Immature natural killer cell (primary cell): Measurements from ENCODE around the gene RARS1. TPM values are rescaled to one million over a fixed set of nuclear protein-coding genes. Genes with fewer than 3 reads are reported as not detected.

Experiments
- DNase-seq, 3 donors: peaks; one replicate each; pipeline ENCODE4 v3.0.0; 2022; ENCODE audit warnings: mixed read lengths in 1 of 3
- H3K27ac Mint-ChIP-seq, 6 donors: one replicate each; pipeline ENCODE4 v1.8.0; 2020; ENCODE audit warnings: mixed read lengths in 6 of 6, mild to moderate bottlenecking in 5 of 6, inconsistent platforms in 4 of 6, moderate library complexity in 3 of 6
- H3K27me3 Mint-ChIP-seq, 3 donors: one replicate each; pipeline ENCODE4 v1.8.0; 2020 to 2021; ENCODE audit warnings: low read depth in 3 of 3, mild to moderate bottlenecking in 3 of 3, mixed read lengths in 3 of 3, moderate library complexity in 3 of 3, inconsistent platforms in 1 of 3
- H3K36me3 Mint-ChIP-seq, 3 donors: one replicate each; pipeline ENCODE4 v1.8.0; 2020; ENCODE audit warnings: mixed read lengths in 3 of 3, inconsistent platforms in 2 of 3, mild to moderate bottlenecking in 2 of 3
- H3K4me1 Mint-ChIP-seq, 2 donors: one replicate each; pipeline ENCODE4 v1.8.0; 2020; ENCODE audit warnings: inconsistent platforms in 2 of 2, mild to moderate bottlenecking in 2 of 2, mixed read lengths in 2 of 2, moderate library complexity in 1 of 2
- H3K4me3 Mint-ChIP-seq, 5 donors: one replicate each; pipeline ENCODE4 v1.8.0; 2020; ENCODE audit warnings: mild to moderate bottlenecking in 5 of 5, mixed read lengths in 5 of 5, inconsistent platforms in 3 of 5, moderate library complexity in 3 of 5
- H3K9me3 Mint-ChIP-seq, 6 donors: one replicate each; pipeline ENCODE4 v1.8.0; 2020; ENCODE audit warnings: mild to moderate bottlenecking in 6 of 6, mixed read lengths in 6 of 6, inconsistent platforms in 4 of 6, moderate library complexity in 3 of 6
- polyA plus RNA-seq, 3 donors: library from polyadenylated mRNA; unstranded; fragments of 300-500 nt; fragmentation: Illumina TruSeq; gene quantifications; one replicate each; pipeline ENCODE4 v1.2.3, GENCODE V29; 2021

Gene RARS1
- polyA plus RNA-seq, 3 donors from 2014 or later, result 9.7 to 18.8 (median 16.9) TPM

DNA sequence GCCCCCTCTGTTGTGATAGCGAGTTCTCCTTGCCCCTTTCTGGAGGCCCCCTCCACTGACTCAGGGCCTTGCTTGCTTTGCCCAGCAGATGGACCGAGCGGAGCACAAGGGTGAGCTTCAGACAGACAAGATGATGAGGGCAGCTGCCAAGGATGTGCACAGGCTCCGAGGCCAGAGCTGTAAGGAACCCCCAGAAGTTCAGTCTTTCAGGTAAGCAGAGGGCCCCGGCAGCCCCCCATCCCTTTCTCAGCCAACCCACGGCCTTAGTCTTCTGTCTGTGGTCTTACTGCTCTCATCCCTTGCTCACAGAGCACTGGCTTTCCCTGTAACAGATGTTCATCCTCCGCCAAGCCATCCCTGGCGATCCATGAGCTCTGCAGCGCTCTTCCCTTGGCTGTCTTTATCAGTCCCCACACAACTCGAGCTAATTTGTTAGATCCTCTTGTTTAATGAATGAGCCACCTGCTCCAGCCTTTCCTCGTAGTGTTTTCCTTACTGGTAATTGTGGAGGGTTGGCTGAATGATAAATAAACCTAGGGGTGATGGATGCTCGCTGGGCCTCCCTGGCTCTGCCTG lies 18.4 kb upstream of the RARS1 start:
- DNase-seq, result no peak
- Mint-ChIP-seq H3K4me1 (no peaks in the 10 kb centered on the region), H3K4me3 (no peak overlapping the region), H3K9me3 (no peaks in the 10 kb centered on the region), H3K27ac (no peak overlapping the region), H3K36me3 (no peaks in the 10 kb centered on the region), H3K27me3 (peaks cover 0 to 3% (median 0%) of the 10 kb centered on the region in 3 donors)

DNA sequence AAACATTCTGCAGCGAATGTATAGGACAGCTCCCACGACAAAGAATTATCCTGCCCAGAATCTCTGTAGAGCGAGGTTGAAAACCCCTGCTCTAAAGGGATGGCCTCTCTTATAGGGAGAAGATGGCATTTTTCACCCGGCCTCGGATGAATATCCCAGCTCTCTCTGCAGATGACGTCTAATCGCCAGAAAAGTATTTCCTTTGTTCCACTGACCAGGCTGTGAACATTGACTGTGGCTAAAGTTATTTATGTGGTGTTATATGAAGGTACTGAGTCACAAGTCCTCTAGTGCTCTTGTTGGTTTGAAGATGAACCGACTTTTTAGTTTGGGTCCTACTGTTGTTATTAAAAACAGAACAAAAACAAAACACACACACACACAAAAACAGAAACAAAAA lies 17.4 kb upstream of the RARS1 start:
- Mint-ChIP-seq H3K36me3 (no peaks in the 10 kb centered on the region), H3K27me3 (peaks cover 0 to 3% (median 3%) of the 10 kb centered on the region in 3 donors), H3K9me3 (no peaks in the 10 kb centered on the region), H3K4me1 (no peaks in the 10 kb centered on the region), H3K27ac (no peak overlapping the region), H3K4me3 (no peak overlapping the region)
- DNase-seq, result no peak

DNA sequence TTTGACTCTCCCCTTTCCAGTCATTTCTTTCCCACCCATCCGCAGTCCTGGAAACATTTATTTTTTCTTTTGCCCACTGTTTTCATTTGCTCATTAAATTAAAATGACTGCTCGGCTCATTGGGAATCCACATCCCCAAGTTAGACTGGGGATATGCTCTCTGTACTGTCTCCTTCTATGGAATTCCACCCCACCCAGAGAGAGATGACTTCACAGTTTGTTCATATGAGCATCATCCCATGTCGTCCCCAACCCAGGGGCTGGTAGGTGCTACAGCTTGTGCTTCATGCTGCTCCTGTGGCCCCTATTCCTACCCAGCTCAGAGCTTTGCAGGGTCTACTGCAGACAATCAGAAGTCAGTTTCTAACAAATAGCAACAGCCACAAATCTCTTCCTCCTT lies 16.5 kb upstream of the RARS1 start:
- DNase-seq, result no peak
- no peaks in the 10 kb centered on the region for H3K4me1 Mint-ChIP-seq
- H3K36me3 Mint-ChIP-seq, result no peaks in the 10 kb centered on the region
- H3K4me3 Mint-ChIP-seq, result no peak overlapping the region
- no peak overlapping the region for H3K27ac Mint-ChIP-seq
- peaks cover 0 to 3% (median 2%) of the 10 kb centered on the region in 3 donors for H3K27me3 Mint-ChIP-seq
- H3K9me3 Mint-ChIP-seq, result no peaks in the 10 kb centered on the region

DNA sequence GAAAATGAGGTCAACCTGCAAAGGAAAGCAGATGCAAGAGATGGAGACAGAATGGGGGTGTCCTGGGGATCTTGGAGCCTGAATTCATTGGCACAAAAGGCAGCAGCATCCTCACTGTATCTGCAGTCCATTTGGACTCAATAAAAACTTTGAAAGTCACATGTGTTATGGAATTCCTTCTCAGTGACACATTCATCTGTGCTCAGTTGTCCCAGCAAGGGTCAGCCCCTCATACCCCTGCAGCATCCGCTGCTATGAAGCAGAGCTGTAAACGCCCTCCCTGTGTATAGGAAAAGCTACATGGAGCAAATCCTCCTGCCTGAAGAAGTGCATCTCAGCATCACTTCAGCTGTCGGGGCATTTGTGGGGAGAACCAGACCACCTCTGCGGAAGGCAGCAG lies 14.5 kb upstream of the RARS1 start:
- DNase-seq, result no peak
- Mint-ChIP-seq H3K4me3 (no peak overlapping the region), H3K27ac (no peak overlapping the region), H3K27me3 (peaks cover 0 to 3% (median 2%) of the 10 kb centered on the region in 3 donors), H3K9me3 (no peaks in the 10 kb centered on the region), H3K4me1 (no peaks in the 10 kb centered on the region), H3K36me3 (no peaks in the 10 kb centered on the region)

DNA sequence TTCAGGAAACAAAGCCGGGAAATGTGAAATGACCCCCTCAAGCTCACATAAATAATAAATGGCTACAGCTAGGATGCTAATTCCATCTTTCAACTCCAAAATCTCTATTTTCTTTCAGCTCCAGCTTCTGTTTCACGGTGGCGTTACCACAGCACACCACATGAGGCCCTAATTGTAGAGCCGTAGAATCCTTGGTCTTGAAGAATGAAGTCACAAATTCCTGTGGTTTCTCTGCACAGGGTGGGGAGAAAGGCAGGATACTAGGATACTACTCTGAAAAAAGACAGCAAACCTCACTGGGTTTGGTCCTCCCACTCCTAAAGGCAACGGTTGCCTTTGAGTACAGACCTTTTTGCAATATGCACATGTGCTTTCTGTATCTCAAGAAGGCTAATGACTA lies 13.9 kb upstream of the RARS1 start:
- Mint-ChIP-seq H3K4me3 (no peak overlapping the region), H3K9me3 (no peaks in the 10 kb centered on the region), H3K27me3 (peaks cover 2 to 3% (median 2%) of the 10 kb centered on the region in 3 donors), H3K4me1 (no peaks in the 10 kb centered on the region), H3K36me3 (no peaks in the 10 kb centered on the region), H3K27ac (no peak overlapping the region)
- DNase-seq, result no peak

DNA sequence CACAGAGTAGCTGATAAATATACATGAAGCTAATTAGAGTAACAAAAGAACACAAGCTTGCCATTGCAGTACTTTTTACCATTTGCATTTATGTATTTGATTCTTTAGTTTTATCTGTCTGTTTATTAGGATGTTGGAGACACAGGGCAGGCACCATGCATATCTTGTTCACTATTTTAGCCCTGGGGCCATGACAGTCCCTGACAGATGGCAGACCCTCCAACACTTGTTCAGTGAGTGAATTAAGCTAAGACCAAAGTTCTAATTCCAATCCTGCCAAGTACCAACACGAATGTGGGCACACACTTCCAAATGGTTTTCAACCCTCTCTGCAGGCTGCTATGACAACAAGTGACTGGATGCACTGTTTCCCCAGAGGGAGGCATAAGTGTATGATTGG lies 12.0 kb upstream of the RARS1 start:
- Mint-ChIP-seq H3K36me3 (no peaks in the 10 kb centered on the region), H3K4me3 (no peak overlapping the region), H3K27ac (no peak overlapping the region), H3K9me3 (no peaks in the 10 kb centered on the region), H3K4me1 (no peaks in the 10 kb centered on the region), H3K27me3 (peaks cover 2 to 7% (median 2%) of the 10 kb centered on the region in 3 donors)
- no peak for DNase-seq

DNA sequence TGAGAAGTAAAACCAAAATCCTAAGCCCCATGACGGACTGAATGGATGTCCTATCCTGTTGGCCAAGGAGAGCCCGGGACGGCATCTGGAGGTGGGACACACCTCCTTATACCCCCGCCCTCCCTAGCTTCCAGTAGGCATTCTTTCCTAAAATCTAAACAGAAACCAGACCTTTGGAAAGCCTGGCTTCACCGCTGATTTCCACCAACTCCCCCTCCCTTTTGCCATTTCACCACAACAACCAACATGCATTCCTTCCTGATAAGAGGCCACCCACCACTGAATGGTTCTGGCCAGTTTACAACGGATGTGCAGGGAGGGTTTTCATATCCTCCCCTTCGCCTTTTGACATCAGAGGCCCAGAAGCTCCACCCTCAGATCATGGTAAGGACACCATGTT lies 9.2 kb upstream of the RARS1 start:
- H3K27ac Mint-ChIP-seq, result no peak overlapping the region
- no peak for DNase-seq

DNA sequence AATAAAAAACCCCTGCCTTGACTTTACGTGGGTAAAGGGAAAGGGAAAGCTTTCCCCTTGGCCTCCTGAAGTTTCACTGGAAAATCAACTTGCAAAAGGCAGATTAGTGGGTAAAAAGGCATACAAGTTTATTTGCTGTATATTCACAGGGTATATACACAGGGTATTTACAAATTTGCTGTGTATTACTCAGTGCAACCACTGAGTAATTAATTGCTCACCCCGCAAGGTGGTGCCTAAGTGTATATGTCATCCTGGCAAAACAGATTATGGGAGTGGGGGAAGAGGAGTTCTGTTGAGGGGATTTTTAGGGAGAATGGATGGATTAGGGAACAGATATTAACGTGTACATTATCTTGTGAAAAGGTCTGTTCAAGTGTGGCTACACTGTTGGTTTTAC lies 7.1 kb upstream of the RARS1 start:
- Mint-ChIP-seq H3K9me3 (no peaks in the 10 kb centered on the region), H3K27ac (no peak overlapping the region), H3K4me3 (no peak overlapping the region), H3K4me1 (no peaks in the 10 kb centered on the region), H3K36me3 (no peaks in the 10 kb centered on the region), H3K27me3 (peaks cover 2 to 5% (median 4%) of the 10 kb centered on the region in 3 donors)
- DNase-seq, result no peak

More for the DNA sequence above, 9.2 kb upstream of the RARS1 start:
- no peaks in the 10 kb centered on the region for H3K9me3 Mint-ChIP-seq
- peaks cover 2 to 7% (median 4%) of the 10 kb centered on the region in 3 donors for H3K27me3 Mint-ChIP-seq
- no peak overlapping the region for H3K4me3 Mint-ChIP-seq
- no peaks in the 10 kb centered on the region for H3K4me1 Mint-ChIP-seq
- no peaks in the 10 kb centered on the region for H3K36me3 Mint-ChIP-seq

DNA sequence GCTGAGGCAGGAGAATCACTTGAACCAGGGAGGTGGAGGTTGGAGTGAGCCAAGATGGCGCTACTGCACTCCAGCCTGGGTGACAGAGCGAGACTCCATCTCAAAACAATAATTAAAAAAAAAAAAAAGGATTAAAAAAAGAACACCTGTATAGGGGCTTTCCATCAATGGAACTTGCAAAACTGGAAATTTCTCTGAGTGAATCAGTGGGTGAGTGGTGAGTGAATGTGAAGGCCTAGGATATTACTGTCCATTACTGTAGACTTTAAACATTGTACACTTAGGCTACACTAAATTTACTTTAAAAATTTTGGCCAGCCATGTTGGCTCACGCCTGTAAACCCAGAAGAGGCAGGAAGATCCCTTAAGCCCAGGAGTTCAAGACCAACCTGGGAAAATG lies 5.7 kb upstream of the RARS1 start:
- no peaks in the 10 kb centered on the region for H3K9me3 Mint-ChIP-seq
- H3K4me3 Mint-ChIP-seq, result no peak overlapping the region
- H3K27me3 Mint-ChIP-seq, result peaks cover 2 to 5% (median 4%) of the 10 kb centered on the region in 3 donors
- H3K27ac Mint-ChIP-seq, result no peak overlapping the region
- H3K4me1 Mint-ChIP-seq, result peaks cover 3 to 8% of the 10 kb centered on the region in 2 donors
- H3K36me3 Mint-ChIP-seq, result no peaks in the 10 kb centered on the region
- no peak for DNase-seq

DNA sequence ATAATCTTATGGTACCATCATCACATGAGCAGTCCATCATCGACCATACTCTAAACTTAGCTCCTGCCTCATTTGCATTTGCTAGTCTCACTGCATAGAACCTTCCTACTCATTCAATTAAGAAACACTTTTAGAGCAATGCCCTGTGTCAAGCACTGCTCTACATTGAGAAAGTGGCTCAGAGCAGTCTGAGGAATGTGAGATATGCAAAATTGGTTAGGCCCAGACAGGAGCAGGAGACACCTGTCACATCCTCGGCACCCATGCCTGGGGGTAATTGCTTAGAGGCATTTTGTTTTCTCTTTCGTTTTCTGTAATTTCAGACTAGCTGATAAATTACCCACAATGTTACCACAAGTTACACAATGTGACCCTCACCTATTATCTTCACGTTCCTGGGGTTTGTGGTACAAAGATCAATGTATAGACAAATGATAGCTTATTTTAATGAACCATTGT lies 4.9 kb upstream of the RARS1 start:
- Mint-ChIP-seq H3K27ac (peak overlapping the region in 1 of 6 donors; percentile 41), H3K4me3 (no peak overlapping the region)

DNA sequence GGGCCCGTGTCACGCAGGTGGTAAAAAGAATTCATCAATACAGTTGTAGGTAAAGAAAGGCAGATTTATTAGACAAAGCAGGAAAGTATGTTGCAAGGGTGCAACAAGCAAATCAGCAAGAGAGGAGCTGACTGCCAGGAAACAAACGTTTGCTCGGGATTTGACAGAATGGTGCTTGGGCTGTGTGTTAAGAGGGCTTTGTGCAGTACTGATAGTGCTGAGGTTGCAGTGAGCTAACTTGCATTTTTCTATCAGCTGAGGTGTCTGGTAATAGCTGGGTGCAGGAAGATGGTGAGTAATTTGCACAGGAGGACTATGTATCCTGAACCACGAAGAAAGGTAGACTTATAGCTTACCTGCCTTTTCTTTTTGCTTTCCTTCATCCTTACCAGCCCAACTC lies 3.9 kb upstream of the RARS1 start:
- no peaks in the 10 kb centered on the region for H3K36me3 Mint-ChIP-seq
- no peak overlapping the region for H3K27ac Mint-ChIP-seq
- DNase-seq, result no peak
- no peak overlapping the region for H3K4me3 Mint-ChIP-seq
- H3K27me3 Mint-ChIP-seq, result peaks cover 5 to 8% (median 5%) of the 10 kb centered on the region in 3 donors
- no peaks in the 10 kb centered on the region for H3K9me3 Mint-ChIP-seq
- peaks cover 19 to 25% of the 10 kb centered on the region in 2 donors for H3K4me1 Mint-ChIP-seq

More for the DNA sequence above, 4.9 kb upstream of the RARS1 start:
- Mint-ChIP-seq H3K9me3 (no peaks in the 10 kb centered on the region), H3K4me1 (peaks cover 11 to 15% of the 10 kb centered on the region in 2 donors), H3K36me3 (no peaks in the 10 kb centered on the region), H3K27me3 (peaks cover 5 to 8% (median 5%) of the 10 kb centered on the region in 3 donors)
- no peak for DNase-seq

DNA sequence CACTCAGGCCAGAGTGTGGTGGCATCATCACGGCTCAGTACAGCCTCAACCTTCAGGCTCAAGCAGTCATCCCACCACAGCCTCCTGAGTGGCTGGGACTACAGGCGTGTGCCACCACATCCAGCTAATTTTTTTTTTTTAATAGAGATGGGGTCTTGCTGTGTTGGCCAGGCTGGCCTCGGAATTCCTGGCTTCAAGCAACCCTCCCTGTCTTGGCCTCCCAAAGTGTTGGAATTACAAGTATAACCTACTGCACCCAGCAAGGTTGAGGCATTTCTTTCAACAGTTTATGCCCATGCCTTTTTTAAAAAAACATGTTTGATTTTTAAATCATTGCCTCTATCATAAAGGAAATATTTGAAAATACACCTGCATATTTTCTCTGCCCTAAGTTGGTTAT lies 2.8 kb downstream of the RARS1 start:
- peaks cover 0 to 6% (median 5%) of the 10 kb centered on the region in 3 donors for H3K27me3 Mint-ChIP-seq
- no peak for DNase-seq
- H3K9me3 Mint-ChIP-seq, result no peaks in the 10 kb centered on the region
- no peak overlapping the region for H3K4me3 Mint-ChIP-seq
- H3K27ac Mint-ChIP-seq, result no peak overlapping the region
- peaks cover 29 to 52% of the 10 kb centered on the region in 2 donors for H3K4me1 Mint-ChIP-seq
- H3K36me3 Mint-ChIP-seq, result peaks cover 26 to 42% (median 32%) of the 10 kb centered on the region in 3 donors

DNA sequence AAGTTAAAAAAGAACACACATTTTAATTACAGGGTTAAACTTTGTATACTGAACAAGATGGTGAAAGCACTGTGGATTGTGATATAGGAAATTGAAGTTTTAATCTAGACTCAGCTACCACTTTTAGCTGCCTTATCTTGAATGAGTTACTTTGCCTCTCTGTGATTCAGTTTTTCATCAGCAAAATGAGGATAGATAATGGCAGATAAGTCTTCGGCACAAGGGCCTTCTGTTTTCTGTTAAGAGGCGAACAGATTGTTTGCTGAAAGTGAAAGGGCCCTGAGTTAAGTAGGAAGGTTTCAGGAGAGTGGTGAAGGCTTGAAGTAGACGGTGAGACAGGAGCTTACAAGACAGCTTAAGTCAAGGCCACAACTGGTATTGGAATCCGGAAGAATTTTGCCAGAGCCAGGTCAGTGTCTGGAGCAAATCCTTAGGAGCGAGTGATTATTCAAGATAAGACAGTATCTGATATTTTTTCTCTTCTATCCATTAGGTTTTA lies 7.8 kb downstream of the RARS1 start:
- no peak for DNase-seq
- H3K4me1 Mint-ChIP-seq, result peaks cover 5 to 20% of the 10 kb centered on the region in 2 donors
- H3K36me3 Mint-ChIP-seq, result peaks cover 40 to 70% (median 54%) of the 10 kb centered on the region in 3 donors
- H3K27ac Mint-ChIP-seq, result no peak overlapping the region
- H3K4me3 Mint-ChIP-seq, result no peak overlapping the region
- peaks cover 0 to 1% (median 0%) of the 10 kb centered on the region in 3 donors for H3K27me3 Mint-ChIP-seq
- no peaks in the 10 kb centered on the region for H3K9me3 Mint-ChIP-seq

DNA sequence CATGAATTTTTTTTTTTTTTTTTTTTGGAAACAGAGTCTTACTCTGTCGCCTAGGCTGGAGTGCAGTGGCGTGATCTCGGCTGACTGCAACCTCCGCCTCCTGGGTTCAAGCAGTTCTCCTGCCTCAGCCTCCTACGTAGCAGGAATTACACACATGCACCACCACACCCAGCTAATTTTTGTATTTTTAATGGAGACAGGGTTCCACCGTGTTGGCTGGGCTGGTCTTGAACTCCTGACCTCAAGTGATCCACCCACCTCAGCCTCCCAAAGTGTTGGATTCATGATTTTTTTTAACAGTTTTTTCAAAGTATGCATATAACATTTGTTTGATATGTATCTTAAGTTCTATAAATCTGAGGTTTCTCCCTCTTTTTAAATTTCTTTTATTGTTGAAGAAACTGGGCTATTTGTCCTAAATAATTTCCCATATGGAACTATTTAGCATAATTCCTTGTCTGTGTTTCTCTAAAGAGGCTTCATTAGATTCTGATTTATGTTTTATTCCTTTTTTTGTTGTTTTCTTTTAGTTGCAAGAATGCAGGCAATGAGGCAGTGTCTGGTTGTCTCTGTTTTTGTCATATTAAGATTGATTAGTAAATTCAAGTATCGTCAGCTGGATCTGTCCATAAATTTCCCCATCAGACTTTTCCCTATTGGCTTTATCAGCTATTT lies 16.4 kb downstream of the RARS1 start:
- Mint-ChIP-seq H3K4me3 (no peak overlapping the region), H3K27me3 (no peaks in the 10 kb centered on the region), H3K4me1 (peaks cover 0 to 4% of the 10 kb centered on the region in 2 donors), H3K36me3 (peaks cover 23 to 32% (median 29%) of the 10 kb centered on the region in 3 donors), H3K9me3 (no peaks in the 10 kb centered on the region), H3K27ac (peak overlapping the region in 2 of 6 donors; percentile 26 to 31)
- DNase-seq, result no peak
